HPDE6-E6E7 (cell line): ENCODE measurements around the gene ARHGDIG.

Experiments used
- DNase-seq: peaks from one replicate; pipeline ENCODE4 v3.0.0; 2011; ENCODE audit warnings: missing footprints; ENCODE audit errors: extremely low spot score

The ARHGDIG gene

DNA sequence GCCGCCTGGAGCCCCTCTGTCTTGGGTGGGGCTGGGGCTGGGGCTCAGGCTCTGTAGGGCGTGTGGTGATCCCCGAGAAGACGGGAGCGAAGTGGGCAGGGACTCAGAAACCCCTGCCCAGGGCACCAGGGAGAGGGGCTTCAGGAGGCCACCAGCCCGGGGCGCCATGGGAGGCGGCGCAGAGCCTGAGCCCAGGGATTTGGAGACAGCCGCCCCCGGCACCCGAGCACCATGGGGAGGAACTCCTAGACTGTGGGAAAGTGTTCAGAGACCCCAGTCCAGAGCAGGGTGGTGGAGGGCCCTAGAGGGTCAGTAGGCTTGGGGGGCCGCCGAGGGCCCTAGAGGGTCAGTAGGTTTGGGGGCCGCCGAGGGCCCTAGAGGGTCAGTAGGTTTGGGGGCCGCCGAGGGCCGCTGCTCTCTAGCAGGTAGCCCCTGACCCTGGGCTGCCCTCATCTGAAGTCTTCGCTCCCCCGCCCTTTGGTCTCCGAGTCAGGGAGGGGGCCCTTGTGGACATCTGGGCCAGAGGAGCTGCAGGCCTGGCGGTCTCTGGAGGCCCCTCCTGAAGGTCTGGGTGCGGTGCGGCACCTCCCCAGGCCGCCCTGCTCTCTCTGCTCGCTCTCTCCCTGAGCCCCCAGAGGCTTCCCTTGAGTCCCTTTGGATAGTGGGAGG lies 734 bp downstream of the ARHGDIG start:
- no peak for DNase-seq

DNA sequence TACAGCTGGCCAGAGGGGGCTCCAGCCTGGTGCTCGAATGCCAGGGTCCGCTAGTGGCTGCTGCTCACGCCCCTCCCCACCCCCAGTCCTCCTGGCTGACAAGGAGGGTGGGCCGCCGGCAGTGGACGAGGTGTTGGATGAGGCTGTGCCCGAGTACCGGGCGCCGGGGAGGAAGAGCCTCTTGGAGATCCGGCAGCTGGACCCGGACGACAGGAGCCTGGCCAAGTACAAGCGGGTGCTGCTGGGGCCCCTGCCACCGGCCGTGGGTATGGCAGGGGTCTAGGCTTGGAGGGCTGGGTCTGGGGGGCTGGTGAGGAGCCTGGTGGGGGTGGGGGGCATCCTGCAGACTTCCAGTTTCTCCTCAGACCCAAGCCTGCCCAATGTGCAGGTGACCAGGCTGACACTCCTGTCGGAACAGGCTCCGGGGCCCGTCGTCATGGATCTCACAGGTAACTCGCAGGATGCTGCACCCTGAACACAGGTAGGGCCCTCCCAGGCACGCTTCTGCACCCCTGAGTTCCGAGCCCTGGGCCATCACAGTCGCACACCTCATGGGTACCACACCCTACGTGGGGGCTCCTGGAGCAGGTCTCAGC lies 1.4 kb downstream of the ARHGDIG start:
- DNase-seq: no peak

DNA sequence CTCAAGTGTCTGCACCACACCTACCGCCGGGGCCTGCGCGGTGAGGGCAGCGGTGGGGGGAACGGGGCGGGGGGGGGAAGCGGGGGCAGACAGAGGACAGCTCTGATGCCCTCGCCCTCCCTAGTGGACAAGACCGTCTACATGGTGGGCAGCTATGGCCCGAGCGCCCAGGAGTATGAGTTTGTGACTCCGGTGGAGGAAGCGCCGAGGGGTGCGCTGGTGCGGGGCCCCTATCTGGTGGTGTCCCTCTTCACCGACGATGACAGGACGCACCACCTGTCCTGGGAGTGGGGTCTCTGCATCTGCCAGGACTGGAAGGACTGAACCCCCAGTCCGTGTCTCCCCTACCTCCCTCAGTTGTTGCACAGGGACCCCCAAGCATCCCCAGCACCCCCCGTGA lies 2.1 kb downstream of the ARHGDIG start:
- DNase-seq: no peak

DNA sequence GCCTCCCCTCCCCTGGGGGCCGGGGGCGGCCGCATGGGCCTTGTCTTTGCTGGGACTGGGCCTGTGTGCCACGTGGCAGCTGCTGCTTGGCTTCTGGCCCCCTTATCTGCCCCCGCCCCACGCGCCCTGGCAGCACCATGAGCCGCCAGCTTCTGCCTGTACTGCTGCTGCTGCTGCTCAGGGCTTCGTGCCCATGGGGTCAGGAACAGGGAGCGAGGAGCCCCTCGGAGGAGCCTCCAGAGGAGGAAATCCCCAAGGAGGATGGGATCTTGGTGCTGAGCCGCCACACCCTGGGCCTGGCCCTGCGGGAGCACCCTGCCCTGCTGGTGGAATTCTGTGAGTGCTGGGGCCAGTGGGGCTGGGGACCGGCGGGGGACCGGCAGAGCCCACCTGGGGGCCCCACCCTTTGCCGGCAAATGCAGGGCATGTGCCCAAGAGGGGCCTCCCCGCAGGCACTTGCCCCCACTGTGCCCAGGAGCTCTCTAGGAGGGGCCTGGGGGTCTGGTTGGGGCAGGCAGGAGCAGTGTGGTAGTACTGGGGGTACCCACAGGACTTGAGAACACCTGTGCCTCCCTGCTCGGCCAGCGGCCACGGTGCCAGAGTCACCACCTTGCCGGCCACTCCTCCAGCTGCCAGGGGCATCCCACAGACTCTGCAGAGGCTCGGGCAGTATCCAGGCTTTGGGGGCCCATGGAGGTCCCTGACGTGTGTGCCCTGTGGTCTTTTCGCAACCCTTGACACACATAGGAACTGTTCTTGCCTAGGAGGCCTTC lies 2.8 kb downstream of the ARHGDIG start, which contains the start of gene PDIA2:
Gene PDIA2, plus strand, starts transcription at position 132 of the 773 bp plus-strand sequence. Its CDS starts 6 bp downstream, at position 138.
- no peak for DNase-seq

DNA sequence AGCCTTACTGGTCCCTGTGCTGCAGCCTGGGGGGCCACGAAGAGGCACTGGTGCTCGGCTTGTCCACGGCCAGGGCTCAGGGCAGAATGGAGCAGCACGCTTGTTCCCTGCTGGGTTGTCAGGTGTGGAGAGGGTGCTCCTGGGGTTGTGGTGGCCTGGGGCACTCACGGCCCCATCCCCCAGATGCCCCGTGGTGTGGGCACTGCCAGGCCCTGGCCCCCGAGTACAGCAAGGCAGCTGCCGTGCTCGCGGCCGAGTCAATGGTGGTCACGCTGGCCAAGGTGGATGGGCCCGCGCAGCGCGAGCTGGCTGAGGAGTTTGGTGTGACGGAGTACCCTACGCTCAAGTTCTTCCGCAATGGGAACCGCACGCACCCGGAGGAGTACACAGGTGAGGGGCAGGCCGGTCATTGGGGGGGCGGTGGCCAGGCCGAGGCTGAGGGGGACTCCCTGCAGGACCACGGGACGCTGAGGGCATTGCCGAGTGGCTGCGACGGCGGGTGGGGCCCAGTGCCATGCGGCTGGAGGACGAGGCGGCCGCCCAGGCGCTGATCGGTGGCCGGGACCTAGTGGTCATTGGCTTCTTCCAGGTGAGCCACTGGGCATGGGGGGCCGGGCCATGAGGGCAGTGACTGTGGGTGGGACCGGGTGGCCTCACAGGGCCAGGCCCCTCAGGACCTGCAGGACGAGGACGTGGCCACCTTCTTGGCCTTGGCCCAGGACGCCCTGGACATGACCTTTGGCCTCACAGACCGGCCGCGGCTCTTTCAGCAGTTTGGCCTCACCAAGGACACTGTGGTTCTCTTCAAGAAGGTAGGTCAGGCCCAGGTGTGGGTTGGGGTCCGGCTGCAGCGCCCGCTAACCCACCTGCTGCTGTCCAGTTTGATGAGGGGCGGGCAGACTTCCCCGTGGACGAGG lies 4.1 kb downstream of the ARHGDIG start:
- DNase-seq: no peak

DNA sequence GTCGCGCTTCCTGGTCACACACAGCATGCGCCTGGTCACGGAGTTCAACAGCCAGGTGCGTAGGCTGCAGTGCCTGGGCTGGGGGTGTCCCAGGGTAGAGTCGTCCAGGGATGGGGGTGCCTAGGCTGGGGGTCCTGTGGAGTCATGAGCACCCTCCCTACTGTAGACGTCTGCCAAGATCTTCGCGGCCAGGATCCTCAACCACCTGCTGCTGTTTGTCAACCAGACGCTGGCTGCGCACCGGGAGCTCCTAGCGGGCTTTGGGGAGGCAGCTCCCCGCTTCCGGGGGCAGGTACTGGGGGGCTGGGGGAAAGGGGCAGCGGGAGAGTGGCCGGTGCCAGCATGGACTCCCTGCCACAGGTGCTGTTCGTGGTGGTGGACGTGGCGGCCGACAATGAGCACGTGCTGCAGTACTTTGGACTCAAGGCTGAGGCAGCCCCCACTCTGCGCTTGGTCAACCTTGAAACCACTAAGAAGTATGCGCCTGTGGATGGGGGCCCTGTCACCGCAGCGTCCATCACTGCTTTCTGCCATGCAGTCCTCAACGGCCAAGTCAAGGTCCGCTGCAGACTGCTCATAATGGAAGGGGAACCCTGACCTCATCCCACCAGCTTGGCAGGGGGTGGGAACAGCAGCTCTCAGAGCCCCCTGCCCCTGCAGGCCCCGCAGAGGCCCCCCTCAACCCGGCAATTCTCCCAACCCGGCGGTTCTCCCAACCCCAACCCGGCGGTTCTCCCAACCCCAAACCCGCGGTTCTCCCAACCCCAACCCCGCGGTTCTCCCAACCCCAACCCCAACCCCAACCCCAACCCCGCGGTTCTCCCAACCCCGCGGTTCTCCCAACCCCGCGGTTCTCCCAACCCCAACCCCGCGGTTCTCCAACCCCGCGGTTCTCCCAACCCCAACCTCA lies 5.0 kb downstream of the ARHGDIG start:
- no peak for DNase-seq

DNA sequence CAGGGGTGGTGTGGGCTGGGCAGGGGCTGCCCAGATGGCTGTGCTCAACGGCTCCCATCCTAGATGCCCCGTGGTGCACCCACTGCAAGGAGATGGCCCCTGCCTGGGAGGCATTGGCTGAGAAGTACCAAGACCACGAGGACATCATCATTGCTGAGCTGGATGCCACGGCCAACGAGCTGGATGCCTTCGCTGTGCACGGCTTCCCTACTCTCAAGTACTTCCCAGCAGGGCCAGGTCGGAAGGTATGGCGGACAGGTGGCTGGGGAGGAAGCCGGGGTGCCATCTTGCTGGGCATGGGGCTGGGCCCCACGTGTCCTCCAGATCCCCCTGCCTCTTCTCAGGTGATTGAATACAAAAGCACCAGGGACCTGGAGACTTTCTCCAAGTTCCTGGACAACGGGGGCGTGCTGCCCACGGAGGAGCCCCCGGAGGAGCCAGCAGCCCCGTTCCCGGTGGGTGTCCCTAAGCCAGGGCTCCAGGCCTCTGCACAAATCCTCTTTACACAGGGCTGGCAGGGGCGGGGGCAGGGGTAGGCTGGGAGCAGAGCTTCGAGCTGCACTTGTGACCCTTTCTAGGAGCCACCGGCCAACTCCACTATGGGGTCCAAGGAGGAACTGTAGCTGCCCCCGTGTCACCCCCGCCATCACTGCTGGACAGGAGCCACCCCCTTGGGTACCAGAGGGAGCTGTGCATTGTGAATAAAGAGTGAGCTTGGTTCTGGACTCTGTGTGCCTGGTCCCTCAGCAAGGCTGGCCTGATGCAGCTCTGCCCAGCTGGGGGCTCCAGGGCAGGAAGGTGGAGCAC lies 6.3 kb downstream of the ARHGDIG start:
- no peak for DNase-seq

DNA sequence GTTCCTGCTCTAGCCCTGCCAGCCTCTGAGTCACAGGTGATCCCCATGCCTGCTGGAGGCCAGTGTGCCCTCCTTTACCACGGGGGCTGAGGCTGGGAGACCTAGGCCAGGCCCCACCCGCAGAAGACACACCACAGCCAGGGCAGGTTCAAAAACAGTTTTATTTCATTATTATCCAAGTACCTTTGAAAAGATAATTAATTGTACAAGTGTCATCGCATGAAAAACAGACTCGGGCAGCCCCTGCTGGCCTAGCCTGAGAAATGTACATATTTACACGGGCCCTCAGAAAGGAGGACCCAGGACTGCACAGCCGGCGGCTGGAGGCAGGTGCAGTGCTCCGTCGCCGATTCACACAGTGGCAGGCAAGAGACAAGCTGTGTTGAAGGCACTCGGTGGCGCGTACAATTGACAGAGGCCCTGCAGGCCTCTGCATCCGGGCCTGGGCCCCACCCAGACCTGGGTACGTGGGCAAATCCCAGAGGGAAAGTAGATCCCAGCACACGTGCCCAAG lies 7.0 kb downstream of the ARHGDIG start:
- DNase-seq: no peak

DNA sequence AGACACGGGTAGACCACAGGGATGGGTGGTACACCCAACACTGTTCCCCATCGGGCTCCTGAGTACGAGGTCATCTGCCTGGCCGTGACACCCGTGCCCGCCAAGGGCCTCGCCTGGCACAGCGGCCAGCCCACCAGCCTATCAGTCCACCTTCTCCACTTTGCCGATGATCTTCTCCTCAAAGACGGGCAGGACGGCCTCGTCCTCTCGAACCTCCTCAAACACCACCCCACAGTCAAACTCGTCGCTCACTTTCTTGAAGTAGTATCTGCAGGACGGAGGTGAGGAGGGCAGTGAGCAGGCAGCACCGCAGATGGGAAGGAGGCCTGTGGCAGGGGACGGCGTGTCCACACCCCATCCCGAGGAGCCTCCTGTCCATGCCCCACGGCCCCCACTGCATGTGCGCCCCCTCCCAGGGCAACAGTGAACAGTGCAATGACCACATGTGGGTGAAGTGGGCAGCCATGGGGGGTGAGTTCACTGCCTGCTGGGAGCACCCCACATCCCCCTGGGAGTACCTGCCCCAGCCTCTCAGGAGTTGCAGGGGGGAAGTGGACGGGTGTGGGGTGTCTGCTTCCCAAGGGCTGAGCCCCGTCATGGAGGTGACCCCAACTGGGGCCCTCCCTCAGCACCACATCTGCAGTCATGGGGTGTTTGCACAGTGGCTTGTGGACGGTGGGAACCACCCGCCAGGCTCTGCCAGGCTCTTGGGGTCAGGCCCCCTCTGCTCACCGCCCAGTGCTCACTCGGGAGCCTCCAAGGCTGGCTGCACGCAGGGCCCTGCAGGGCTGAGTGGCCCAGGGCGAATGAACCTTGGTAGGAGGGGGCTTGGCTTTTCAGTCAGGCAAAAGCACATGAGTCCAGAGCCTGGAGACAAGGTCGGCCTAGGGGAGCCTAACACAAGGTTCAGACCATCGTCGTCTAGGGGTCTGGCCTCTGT lies 7.9 kb downstream of the ARHGDIG start:
- no peak for DNase-seq

DNA sequence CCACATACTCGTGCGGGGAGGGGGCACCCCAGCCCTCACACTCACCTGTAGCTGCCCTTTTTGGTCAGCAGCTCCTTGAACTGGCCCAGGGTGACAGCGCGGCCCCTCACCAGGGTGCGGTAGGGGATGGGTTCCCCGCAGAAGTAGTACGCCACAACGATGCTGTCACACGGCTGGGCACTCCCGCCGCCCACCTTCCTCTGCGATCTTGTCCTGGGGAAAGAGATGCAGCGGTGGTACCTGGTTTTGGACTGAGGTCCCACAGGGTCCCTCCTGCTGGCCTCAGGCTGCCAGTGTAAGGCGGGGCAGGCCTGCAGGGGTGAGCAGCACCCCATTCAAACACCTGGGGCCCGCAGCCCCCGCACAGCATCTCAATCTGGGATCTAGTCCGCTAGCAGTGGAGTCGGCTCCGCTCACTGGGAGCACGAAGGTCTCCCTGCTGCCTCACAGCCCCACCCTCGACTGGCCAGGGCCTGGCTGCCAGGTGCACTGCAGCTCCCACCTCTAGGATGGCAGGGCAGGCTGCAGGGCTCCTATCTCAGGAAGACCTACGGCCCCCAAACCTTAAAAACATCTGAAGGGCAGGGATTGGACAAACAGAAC lies 9.1 kb downstream of the ARHGDIG start:
- DNase-seq: no peak

DNA sequence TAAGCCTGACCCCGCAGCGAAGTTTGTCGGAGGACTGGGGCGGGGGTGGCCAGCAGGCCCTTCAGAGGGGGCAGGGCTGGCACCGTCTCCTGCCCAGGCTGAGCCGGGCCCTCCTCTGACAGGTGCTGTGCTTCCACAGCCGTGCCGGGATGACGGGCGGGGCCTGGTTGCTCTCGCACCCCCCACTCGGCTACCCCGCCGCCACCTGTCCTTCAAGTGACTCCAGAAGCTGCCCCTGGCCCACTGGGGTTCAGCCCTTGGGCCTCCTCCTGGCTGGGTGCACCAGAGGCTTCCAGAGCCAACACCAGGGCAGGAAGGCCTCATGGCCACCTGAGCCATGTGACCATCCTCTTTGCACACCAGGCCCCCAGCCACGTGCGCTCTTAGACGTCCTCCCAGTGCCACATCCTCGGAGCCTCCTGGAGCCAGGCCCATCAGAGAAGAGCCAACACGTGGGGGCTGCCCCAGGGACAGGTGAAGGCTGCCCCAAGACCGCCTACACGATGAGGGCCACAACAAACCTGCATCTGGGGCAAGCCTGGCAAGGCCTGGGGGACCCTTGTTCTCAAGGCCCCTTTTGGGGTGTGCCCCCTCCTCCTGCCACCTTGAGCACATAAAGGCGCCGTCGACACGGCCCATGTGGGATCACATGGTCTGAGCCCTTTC lies 9.8 kb downstream of the ARHGDIG start:
- DNase-seq: no peak

DNA sequence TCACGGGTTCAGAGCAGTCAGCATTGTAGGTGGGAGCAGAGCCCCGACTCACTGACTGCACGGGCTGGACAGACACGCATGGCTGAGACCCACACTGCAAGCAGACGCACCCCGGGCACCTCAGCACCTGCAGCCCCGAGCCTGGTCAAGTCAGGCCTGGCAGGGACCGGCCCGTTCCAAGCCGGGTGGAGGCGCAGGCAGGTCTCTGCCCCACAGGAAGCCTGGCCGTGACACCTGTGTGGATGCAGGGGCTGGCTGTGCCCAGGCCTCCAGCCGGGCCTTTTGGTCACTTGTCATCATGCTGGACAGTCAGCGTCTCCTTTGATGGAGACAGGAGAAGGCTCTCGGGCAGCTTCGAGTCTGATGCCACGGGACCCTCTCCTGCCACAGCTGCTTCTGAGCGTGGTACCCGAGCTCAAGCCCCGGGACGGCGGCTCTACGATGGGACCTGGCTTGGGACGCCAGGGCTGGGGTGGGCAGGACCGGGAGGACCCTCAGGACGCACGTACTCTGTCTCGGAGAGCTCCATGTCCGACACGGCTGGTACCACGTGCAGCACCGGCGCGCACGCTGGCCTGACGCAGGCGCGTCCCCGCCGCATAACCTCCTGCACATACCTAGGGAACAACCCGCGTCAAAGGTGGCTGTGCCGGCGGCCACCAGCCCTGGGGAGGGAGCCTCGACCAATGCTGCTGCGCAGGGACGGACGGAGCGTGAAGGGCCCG lies 10.5 kb downstream of the ARHGDIG start:
- no peak for DNase-seq

DNA sequence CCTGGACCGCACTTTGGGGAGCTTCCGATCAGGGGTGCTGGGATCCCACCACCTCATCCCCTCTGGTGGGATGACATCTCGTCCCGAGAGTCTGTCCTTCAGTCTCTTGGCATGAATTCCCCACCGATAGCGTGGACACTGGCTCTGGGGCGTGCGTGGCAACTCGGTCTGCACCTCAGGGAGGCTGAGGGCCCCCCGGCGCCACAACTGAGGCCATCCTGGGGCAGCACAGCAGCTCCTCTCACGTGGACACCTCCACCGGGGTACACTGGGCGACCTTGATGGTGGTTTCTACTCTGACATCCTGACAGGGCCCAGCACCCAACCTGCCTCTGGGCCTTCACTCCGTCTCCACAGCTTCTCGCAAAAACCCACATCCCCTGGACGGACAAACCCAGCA lies 11.1 kb downstream of the ARHGDIG start:
- no peak for DNase-seq

DNA sequence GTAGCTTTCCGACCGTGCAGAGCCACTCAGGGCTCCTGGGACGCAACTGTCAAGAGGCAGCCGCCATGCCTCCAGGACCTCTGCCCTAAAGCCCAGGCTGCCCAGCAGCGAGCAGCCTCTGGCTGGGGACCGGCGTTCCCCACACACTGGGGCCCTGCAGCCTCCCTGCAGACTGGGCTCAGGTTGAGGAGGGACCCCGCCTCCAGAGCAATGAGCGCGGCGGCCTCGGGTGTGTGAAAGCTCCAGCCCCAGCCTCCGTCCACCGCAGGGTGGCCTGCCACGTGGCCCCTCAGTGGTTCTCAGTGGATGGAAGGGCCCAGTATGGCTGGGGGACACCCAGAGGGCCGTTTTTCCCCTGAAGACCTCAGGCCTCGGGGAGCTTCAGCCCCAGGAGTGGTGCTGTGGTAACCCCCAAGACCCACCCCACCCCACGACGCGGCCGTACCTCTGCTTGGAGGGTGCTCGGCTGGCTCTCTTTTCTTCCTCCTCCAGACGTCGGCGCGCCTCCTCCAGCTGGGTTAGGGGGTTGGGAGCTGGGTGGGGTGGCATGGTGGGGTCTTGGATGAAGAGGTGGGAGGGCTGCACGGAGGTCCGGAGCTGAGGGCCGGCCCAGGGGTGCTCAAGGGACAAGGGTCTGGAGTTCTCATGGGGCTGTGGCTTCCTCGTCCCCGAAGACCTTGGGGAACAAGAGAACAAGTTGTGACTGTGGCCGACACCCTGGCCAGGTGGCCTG lies 12.8 kb downstream of the ARHGDIG start:
- no peak for DNase-seq

DNA sequence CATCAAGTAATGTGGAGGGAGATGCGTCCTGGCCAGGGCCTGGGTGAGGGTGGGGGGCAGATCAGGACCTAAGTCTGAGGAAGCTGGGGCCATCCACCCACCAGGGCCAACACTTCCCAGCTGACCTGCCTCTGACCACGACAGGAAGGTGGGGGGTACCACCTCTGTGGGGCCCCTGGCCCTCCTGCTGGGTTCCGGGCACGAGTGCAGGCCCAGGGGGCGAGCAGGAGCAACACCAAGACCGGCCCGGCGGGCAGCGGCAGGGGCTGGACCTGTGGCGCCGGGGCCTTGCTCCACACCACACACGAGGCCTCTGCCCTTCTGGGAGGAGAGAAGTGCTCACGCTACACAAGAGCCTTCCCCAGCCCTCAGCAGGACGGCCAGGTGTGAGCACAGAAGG lies 15.9 kb downstream of the ARHGDIG start:
- DNase-seq: no peak

DNA sequence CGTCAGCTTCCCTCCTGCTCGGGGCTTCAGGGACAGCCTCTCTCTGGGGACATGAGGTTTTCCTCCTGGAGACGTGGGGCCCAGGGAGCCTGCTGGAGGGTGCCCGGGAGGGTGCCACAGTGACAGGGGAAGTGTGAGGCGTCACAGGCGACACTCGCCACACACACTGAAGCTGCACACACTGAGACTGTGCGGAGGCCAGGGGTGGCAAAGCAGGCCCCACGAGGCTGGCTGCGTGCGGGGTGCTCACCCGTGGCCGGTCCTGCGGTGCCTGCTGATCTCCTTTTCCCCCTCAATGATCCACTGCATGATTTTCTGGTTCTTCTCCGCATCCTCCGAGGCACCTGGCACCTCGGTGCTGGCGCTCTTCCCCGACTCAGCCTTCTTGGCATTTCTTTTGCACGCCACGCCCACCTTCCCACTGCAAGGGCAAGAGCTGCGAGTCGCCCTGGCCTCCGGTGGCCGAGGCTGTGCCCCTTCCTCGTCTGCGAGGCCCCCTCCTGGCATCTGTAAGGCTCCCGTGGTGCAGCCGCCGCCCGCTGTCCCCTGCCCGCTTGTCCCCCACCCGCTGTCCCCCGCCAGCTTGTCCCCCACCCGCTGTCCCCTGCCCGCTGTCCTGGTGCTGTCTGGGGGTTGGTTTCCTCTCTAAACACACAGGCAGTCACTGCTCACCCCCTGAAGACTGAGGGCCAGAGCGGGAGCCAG lies 16.6 kb downstream of the ARHGDIG start:
- no peak for DNase-seq
